H9 (cell line): ENCODE results near the gene BACH2. TPM values are rescaled to one million over a fixed set of nuclear protein-coding genes. Genes with fewer than 3 reads are reported as not detected.

Source experiments
- DNase-seq: peaks from one replicate; pipeline ENCODE4 v3.0.0-alpha.2; 2017
- H2AFZ ChIP-seq: one replicate; pipeline ENCODE4 v1.6.1; 2013; ENCODE audit warnings: mild to moderate bottlenecking, low read length, control low read depth, moderate library complexity
- H2AK5ac ChIP-seq: 2 replicates; pipeline ENCODE4 v1.6.1; 2013; ENCODE audit warnings: low read length, control low read depth, mixed read lengths; ENCODE audit not compliant: insufficient read length
- H2BK120ac ChIP-seq: one replicate; pipeline ENCODE4 v1.6.1; 2013; ENCODE audit warnings: low read depth, mild to moderate bottlenecking, low read length, control low read depth, inconsistent platforms; ENCODE audit not compliant: poor library complexity, severe bottlenecking
- H2BK12ac ChIP-seq: 2 replicates; pipeline ENCODE4 v1.6.1; 2013; ENCODE audit warnings: low read length, control low read depth, mixed read lengths, low read depth; ENCODE audit not compliant: insufficient read length
- H2BK15ac ChIP-seq: 2 replicates; pipeline ENCODE4 v1.6.1; 2013; ENCODE audit warnings: low read depth, low read length, control low read depth
- H2BK20ac ChIP-seq: one replicate; pipeline ENCODE4 v1.6.1; 2013; ENCODE audit warnings: low read depth, mild to moderate bottlenecking, low read length, control low read depth, inconsistent platforms; ENCODE audit not compliant: poor library complexity, severe bottlenecking
- H2BK5ac ChIP-seq: 2 replicates; pipeline ENCODE4 v1.6.1; 2013; ENCODE audit warnings: low read length, control low read depth, mixed read lengths; ENCODE audit not compliant: insufficient read length
- H3K14ac ChIP-seq: 2 replicates; pipeline ENCODE4 v1.6.1; 2013; ENCODE audit warnings: low read length, control low read depth; ENCODE audit not compliant: insufficient read depth
- H3K18ac ChIP-seq: 2 replicates; pipeline ENCODE4 v1.6.1; 2013; ENCODE audit warnings: low read depth, mild to moderate bottlenecking, mixed read lengths, low read length, control low read depth; ENCODE audit not compliant: insufficient read length
- H3K23ac ChIP-seq: 2 replicates; pipeline ENCODE4 v1.6.1; 2013; ENCODE audit warnings: low read length, control low read depth, mixed read lengths, low read depth; ENCODE audit not compliant: insufficient read length
- H3K23me2 ChIP-seq: 2 replicates; pipeline ENCODE4 v1.6.1; 2013; ENCODE audit warnings: low read depth, mild to moderate bottlenecking, mixed read lengths, low read length, control low read depth; ENCODE audit not compliant: insufficient read length, poor library complexity, severe bottlenecking
- H3K27ac ChIP-seq: 2 replicates; pipeline ENCODE4 v1.5.1; 2013; ENCODE audit warnings: low read length, control low read depth, mixed read lengths, low read depth; ENCODE audit not compliant: insufficient read length
- H3K27me3 ChIP-seq: 2 replicates; pipeline ENCODE4 v1.6.1; 2013; ENCODE audit warnings: low read length, control low read depth, inconsistent platforms; ENCODE audit not compliant: insufficient read depth
- H3K4ac ChIP-seq: 2 replicates; pipeline ENCODE4 v1.6.1; 2013; ENCODE audit warnings: low read depth, mild to moderate bottlenecking, control low read depth, inconsistent platforms, low read length, moderate library complexity
- H3K4me1 ChIP-seq: 2 replicates; pipeline ENCODE4 v1.6.1; 2013; ENCODE audit warnings: low read length, control low read depth, inconsistent platforms; ENCODE audit not compliant: insufficient read depth
- H3K4me2 ChIP-seq: 2 replicates; pipeline ENCODE4 v1.6.1; 2013; ENCODE audit warnings: low read length, control low read depth, mixed read lengths; ENCODE audit not compliant: insufficient read length, insufficient read depth
- H3K56ac ChIP-seq: 2 replicates; pipeline ENCODE4 v1.6.1; 2013; ENCODE audit warnings: low read depth, mild to moderate bottlenecking, mixed read lengths, low read length, control low read depth; ENCODE audit not compliant: insufficient read length
- H3K79me1 ChIP-seq: 2 replicates; pipeline ENCODE4 v1.6.1; 2013; ENCODE audit warnings: low read depth, mild to moderate bottlenecking, moderate library complexity, low read length, control low read depth, inconsistent platforms; ENCODE audit not compliant: insufficient read depth, poor library complexity, severe bottlenecking
- H3K79me2 ChIP-seq: 2 replicates; pipeline ENCODE4 v1.6.1; 2013; ENCODE audit warnings: low read length, control low read depth, inconsistent platforms; ENCODE audit not compliant: insufficient read depth
- H3K9ac ChIP-seq: 2 replicates; pipeline ENCODE4 v1.6.1; 2013; ENCODE audit warnings: low read length, control low read depth, mixed read lengths; ENCODE audit not compliant: insufficient read length; ENCODE audit errors: extremely low read depth
- H3K9me3 ChIP-seq: one replicate; pipeline ENCODE4 v1.6.1; 2013; ENCODE audit warnings: low read depth, low read length, inconsistent platforms; ENCODE audit not compliant: control insufficient read depth
- H3T11ph ChIP-seq: one replicate; pipeline ENCODE4 v1.6.1; 2013; ENCODE audit warnings: mild to moderate bottlenecking, low read length, control low read depth, inconsistent platforms
- H4K20me1 ChIP-seq: one replicate; pipeline ENCODE4 v1.6.1; 2013; ENCODE audit not compliant: control insufficient read depth, insufficient read length, insufficient read depth
- H4K5ac ChIP-seq: 2 replicates; pipeline ENCODE4 v1.6.1; 2013; ENCODE audit warnings: low read depth, mild to moderate bottlenecking, mixed read lengths, low read length, control low read depth; ENCODE audit not compliant: insufficient read length
- H4K8ac ChIP-seq: replicated peaks from 2 replicates; pipeline ENCODE4 v1.6.1; 2013; ENCODE audit warnings: low read length, control low read depth, mixed read lengths, low read depth; ENCODE audit not compliant: insufficient read length
- H4K91ac ChIP-seq: 2 replicates; pipeline ENCODE4 v1.6.1; 2013; ENCODE audit warnings: low read depth, mild to moderate bottlenecking, moderate library complexity, mixed read lengths, low read length, control low read depth; ENCODE audit not compliant: insufficient read length
- H3K27ac Mint-ChIP-seq, 3 experiments: 2 replicates in 2 of 3; 3 replicates in 1 of 3; pipeline ENCODE4 v1.8.0; 2020 to 2021; ENCODE audit warnings: mixed read lengths in 3 of 3, mild to moderate bottlenecking in 1 of 3, moderate library complexity in 1 of 3
- H3K27me3 Mint-ChIP-seq: 2 replicates; pipeline ENCODE4 v1.8.0; 2021; ENCODE audit warnings: low read depth, mild to moderate bottlenecking, moderate library complexity, mixed read lengths
- H3K36me3 Mint-ChIP-seq, 3 experiments: 2 replicates in 2 of 3; 3 replicates in 1 of 3; pipeline ENCODE4 v1.8.0; 2020 to 2021; ENCODE audit warnings: low read depth in 3 of 3, mixed read lengths in 3 of 3; ENCODE audit not compliant: insufficient read depth in 1 of 3
- H3K4me1 Mint-ChIP-seq, 2 experiments: 2 replicates each; pipeline ENCODE4 v1.8.0; 2020; ENCODE audit warnings: mixed read lengths in 2 of 2
- H3K4me3 Mint-ChIP-seq, 2 experiments: 2 replicates in 1 of 2; 3 replicates in 1 of 2; pipeline ENCODE4 v1.8.0; 2020 to 2021; ENCODE audit warnings: mild to moderate bottlenecking in 2 of 2, mixed read lengths in 2 of 2, moderate library complexity in 1 of 2
- H3K9me3 Mint-ChIP-seq, 2 experiments: 2 replicates in 1 of 2; 3 replicates in 1 of 2; pipeline ENCODE4 v1.8.0; 2020; ENCODE audit warnings: mild to moderate bottlenecking in 2 of 2, mixed read lengths in 2 of 2, moderate library complexity in 1 of 2
- WGBS: extraction: QIAGEN DNeasy Blood & Tissue Kit; methylation state at CpG from one replicate; pipeline ENCODE4 v1.1.7; 2013; ENCODE audit warnings: missing lambda C conversion rate, low lambda C conversion rate, mixed read lengths; ENCODE audit not compliant: insufficient read length; ENCODE audit errors: extremely low coverage; 5-methylcytosine and 5-hydroxymethylcytosine counted together
- total RNA-seq: library from RNA; stranded (reverse); gene quantifications from 2 replicates; pipeline ENCODE4 v1.2.1, GENCODE V29; 2021
- TF ChIP-seq, protein P1 (sequence below): fragments of 200-600 bp; sonication (generic); conservative IDR thresholded peaks from 3 replicates; pipeline ENCODE4 v1.8.0; 2021; ENCODE audit warnings: antibody characterized with exemption, mild to moderate bottlenecking

BACH2 gene
- total RNA-seq, 1 experiment from 2014 or later, result 2.0 TPM

DNA sequence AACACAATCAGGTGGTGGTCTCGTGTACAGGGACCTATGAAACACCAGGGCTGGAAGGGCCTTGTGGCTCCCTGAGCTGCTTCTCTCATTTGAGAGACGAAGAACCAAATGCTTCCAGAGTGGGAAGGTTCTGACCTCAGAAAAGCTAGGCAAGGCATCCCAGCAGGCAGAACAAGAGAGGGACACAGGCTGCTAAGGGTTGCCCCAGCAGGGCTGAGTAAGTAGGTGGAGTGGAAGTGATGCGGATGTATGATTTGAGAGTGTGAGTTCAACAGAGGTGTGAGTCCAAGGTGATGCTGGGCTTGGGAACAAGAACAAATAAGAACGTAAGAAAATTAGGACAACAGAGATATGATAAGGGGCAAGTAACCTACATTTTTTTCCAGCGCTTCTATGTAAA is 147.8 kb downstream of the BACH2 start:
- H3K4me3 Mint-ChIP-seq, result no peak overlapping the region

More for the DNA sequence above, 147.8 kb downstream of the BACH2 start:
- H3K4me2 ChIP-seq, result no peak overlapping the region
- no peaks in the 10 kb centered on the region for H4K20me1 ChIP-seq
- no peak overlapping the region for H2BK15ac ChIP-seq
- H3K23ac ChIP-seq, result no peak overlapping the region
- TF ChIP-seq, protein P1, sequence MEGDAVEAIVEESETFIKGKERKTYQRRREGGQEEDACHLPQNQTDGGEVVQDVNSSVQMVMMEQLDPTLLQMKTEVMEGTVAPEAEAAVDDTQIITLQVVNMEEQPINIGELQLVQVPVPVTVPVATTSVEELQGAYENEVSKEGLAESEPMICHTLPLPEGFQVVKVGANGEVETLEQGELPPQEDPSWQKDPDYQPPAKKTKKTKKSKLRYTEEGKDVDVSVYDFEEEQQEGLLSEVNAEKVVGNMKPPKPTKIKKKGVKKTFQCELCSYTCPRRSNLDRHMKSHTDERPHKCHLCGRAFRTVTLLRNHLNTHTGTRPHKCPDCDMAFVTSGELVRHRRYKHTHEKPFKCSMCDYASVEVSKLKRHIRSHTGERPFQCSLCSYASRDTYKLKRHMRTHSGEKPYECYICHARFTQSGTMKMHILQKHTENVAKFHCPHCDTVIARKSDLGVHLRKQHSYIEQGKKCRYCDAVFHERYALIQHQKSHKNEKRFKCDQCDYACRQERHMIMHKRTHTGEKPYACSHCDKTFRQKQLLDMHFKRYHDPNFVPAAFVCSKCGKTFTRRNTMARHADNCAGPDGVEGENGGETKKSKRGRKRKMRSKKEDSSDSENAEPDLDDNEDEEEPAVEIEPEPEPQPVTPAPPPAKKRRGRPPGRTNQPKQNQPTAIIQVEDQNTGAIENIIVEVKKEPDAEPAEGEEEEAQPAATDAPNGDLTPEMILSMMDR, result no peak
- H3K23me2 ChIP-seq, result no peaks in the 10 kb centered on the region
- no peak overlapping the region for H3K18ac ChIP-seq
- no peak overlapping the region for H3K27ac ChIP-seq
- H3K9ac ChIP-seq, result no peak overlapping the region
- H2BK5ac ChIP-seq, result no peak overlapping the region
- no peaks in the 10 kb centered on the region for H3K27me3 ChIP-seq
- no peak overlapping the region for H3K14ac ChIP-seq
- Mint-ChIP-seq H3K27me3 (peaks cover 2% of the 10 kb centered on the region; the same call in 1 of the 2 replicates), H3K9me3 (peaks cover 0 to 4% of the 10 kb centered on the region in 2 experiments; a peak in 1 of 5 replicates), H3K27ac (no peak overlapping the region), H3K4me1 (no peaks in the 10 kb centered on the region), H3K36me3 (no peaks in the 10 kb centered on the region)
- no peaks in the 10 kb centered on the region for H3K79me1 ChIP-seq
- no peak overlapping the region for H3K4ac ChIP-seq
- H2AFZ ChIP-seq, result no peak overlapping the region
- no peak overlapping the region for H3K56ac ChIP-seq
- no peaks in the 10 kb centered on the region for H3K9me3 ChIP-seq
- no peak for DNase-seq
- no peak overlapping the region for H3T11ph ChIP-seq
- no CpG with 5 or more reads among the region's 5 CpGs for WGBS
- no peaks in the 10 kb centered on the region for H3K4me1 ChIP-seq
- no peak overlapping the region for H2BK120ac ChIP-seq
- H2BK20ac ChIP-seq, result no peak overlapping the region
- H2BK12ac ChIP-seq, result no peak overlapping the region
- H2AK5ac ChIP-seq, result no peak overlapping the region
- H4K8ac ChIP-seq, result no peak overlapping the region
- no peaks in the 10 kb centered on the region for H3K79me2 ChIP-seq
- H4K91ac ChIP-seq, result no peak overlapping the region
- H4K5ac ChIP-seq, result no peak overlapping the region
